Chondrocyte (in vitro differentiated cells): ENCODE data around the gene FAF2. TPM values are rescaled to one million over a fixed set of nuclear protein-coding genes. Genes with fewer than 3 reads are reported as not detected.

Experiments used
- DNase-seq: peaks from one replicate; pipeline ENCODE4 v3.0.0; 2021; ENCODE audit warnings: mixed read lengths, low spot score
- H3K27ac Mint-ChIP-seq: one replicate; pipeline ENCODE4 v1.8.0; 2021; ENCODE audit warnings: mild to moderate bottlenecking, moderate library complexity, mixed read lengths; ENCODE audit not compliant: unreplicated experiment
- H3K27me3 Mint-ChIP-seq: 2 replicates; pipeline ENCODE4 v1.8.0; 2021; ENCODE audit warnings: low read depth, mixed read lengths
- H3K36me3 Mint-ChIP-seq: 2 replicates; pipeline ENCODE4 v1.8.0; 2021; ENCODE audit warnings: low read depth, mixed read lengths
- H3K4me1 Mint-ChIP-seq: 2 replicates; pipeline ENCODE4 v1.8.0; 2021; ENCODE audit warnings: low read depth, mild to moderate bottlenecking, mixed read lengths
- H3K4me3 Mint-ChIP-seq: one replicate; pipeline ENCODE4 v1.8.0; 2021; ENCODE audit warnings: mild to moderate bottlenecking, moderate library complexity, mixed read lengths; ENCODE audit not compliant: unreplicated experiment
- H3K9me3 Mint-ChIP-seq: 2 replicates; pipeline ENCODE4 v1.8.0; 2021; ENCODE audit warnings: low read depth, mixed read lengths
- CTCF ChIP-seq: fragments of 200-600 bp; sonication (generic); IDR thresholded peaks from 2 replicates; pipeline ENCODE4 v1.5.0; 2021; ENCODE audit warnings: antibody characterized with exemption, mild to moderate bottlenecking, moderate library complexity
- total RNA-seq: library from RNA; stranded (reverse); gene quantifications from 3 replicates; pipeline ENCODE4 v1.2.1, GENCODE V29; 2021

FAF2 gene
- total RNA-seq, 1 donor from 2014 or later = 40.0 TPM

- Mint-ChIP-seq H3K4me3 (no peak overlapping the region), H3K4me1 (no peaks in the 10 kb centered on the region), H3K9me3 (no peaks in the 10 kb centered on the region), H3K27ac (no peak overlapping the region), H3K27me3 (no peaks in the 10 kb centered on the region), H3K36me3 (no peaks in the 10 kb centered on the region)
- DNase-seq = no peak
- no peak for TF ChIP-seq CTCF
Observed at GRCh38 chr5:176515396-176515795, 67.2 kb downstream of the FAF2 start.

GRCh38 chr5:176517053-176517661 lies 69.0 kb downstream of the FAF2 start:
- no peak for TF ChIP-seq CTCF
- no peaks in the 10 kb centered on the region for H3K36me3 Mint-ChIP-seq
- H3K4me1 Mint-ChIP-seq = no peaks in the 10 kb centered on the region
- no peak for DNase-seq
- H3K4me3 Mint-ChIP-seq = no peak overlapping the region
- H3K27ac Mint-ChIP-seq = no peak overlapping the region
- no peaks in the 10 kb centered on the region for H3K9me3 Mint-ChIP-seq
- no peaks in the 10 kb centered on the region for H3K27me3 Mint-ChIP-seq

- no peak for TF ChIP-seq CTCF
- Mint-ChIP-seq H3K27ac (no peak overlapping the region), H3K4me1 (no peaks in the 10 kb centered on the region), H3K27me3 (no peaks in the 10 kb centered on the region), H3K9me3 (no peaks in the 10 kb centered on the region), H3K4me3 (no peak overlapping the region), H3K36me3 (no peaks in the 10 kb centered on the region)
- no peak for DNase-seq
Observed at GRCh38 chr5:176519810-176520720, 71.9 kb downstream of the FAF2 start.

GRCh38 chr5:176521286-176521685 lies 73.1 kb downstream of the FAF2 start:
- Mint-ChIP-seq H3K4me3 (no peak overlapping the region), H3K36me3 (peaks cover 3% of the 10 kb centered on the region), H3K4me1 (no peaks in the 10 kb centered on the region), H3K9me3 (no peaks in the 10 kb centered on the region), H3K27ac (no peak overlapping the region), H3K27me3 (no peaks in the 10 kb centered on the region)
- no peak for TF ChIP-seq CTCF
- DNase-seq = no peak

GRCh38 chr5:176521699-176522263 lies 73.6 kb downstream of the FAF2 start:
- no peak for DNase-seq
- Mint-ChIP-seq H3K9me3 (no peaks in the 10 kb centered on the region), H3K4me1 (no peaks in the 10 kb centered on the region), H3K36me3 (peaks cover 3% of the 10 kb centered on the region), H3K4me3 (no peak overlapping the region), H3K27me3 (no peaks in the 10 kb centered on the region), H3K27ac (no peak overlapping the region)
- TF ChIP-seq CTCF = no peak
